Smooth muscle cell of trachea (primary cell): ENCODE measurements around the gene LMO7. TPM values are rescaled to one million over a fixed set of nuclear protein-coding genes. Genes with fewer than 3 reads are reported as not detected.

ENCODE experiments used
- total RNA-seq: library from RNA; depleted of rRNA; stranded (reverse); fragments of >200 nt; gene quantifications from 2 replicates; pipeline ENCODE4 v1.2.1, GENCODE V29; 2014

LMO7 gene
- 79.4 and 98.9 TPM in 2 replicates for total RNA-seq

GRCh38 chr13:75635828-75636435 lies at the start of gene LMO7:
Gene LMO7 (plus strand): TSS chr13:75636330. CDS start chr13:75636658, 328 bp downstream.

Other genes with a start within 250 kb of the LMO7 start
- 14.7 and 16.7 TPM in 2 replicates for gene TBC1D4, start 154.2 kb upstream of the LMO7 start, total RNA-seq
- gene COMMD6, start 98.5 kb upstream of the LMO7 start, total RNA-seq = 40.9 and 41.5 TPM in 2 replicates
- 31.3 and 41.9 TPM in 2 replicates for gene UCHL3, start 86.5 kb upstream of the LMO7 start, total RNA-seq